GM19025 (cell line): Measurements from ENCODE around the gene RASSF4.

Experiments
- ATAC-seq: cut with Tn5 transposase; IDR thresholded peaks from one replicate; pipeline ENCODE4 v1.9.1; 2021; ENCODE audit warnings: mild to moderate bottlenecking, low read depth, moderate library complexity; ENCODE audit not compliant: unreplicated experiment

Gene RASSF4

DNA sequence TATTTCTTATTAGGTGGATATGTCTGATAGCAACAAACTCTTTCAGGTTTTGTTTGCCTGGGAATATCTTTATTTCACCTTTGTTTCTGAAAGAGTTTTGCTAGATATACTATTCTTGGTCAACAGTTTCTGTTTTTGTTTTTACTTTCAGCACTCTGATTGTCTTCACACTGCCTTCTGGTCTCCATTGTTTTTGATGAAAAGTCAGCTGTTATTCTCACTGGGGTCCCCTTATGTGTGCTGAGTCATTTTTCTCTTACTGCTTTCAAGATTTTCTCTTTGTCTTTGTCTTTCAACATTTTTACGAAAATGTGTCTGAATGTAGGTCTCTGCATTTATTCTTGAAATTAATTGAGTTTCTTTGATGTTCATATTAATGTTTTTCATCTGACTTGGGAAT is 15.2 kb upstream of the RASSF4 start:
- no peak for ATAC-seq

DNA sequence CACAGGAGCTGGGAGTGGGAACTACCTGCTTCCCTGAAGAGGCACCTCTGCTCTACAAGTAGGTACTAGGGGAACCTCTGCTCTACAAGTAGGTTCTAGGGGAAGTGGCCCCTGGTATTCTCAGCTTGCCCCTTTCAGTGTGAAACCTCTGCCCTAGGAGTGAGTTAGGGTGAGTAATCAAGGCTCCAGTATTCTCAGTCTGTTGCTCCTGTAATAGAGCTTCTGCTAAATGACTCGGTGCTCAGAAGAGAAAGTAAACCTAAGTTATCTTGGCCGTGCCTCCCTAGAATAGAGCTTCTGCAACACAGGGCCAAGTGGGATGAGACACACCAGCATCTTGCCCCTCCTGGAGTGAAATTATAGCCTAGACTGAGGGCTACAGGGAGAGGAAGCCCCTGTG is 13.4 kb upstream of the RASSF4 start:
- peak; percentile 44 for ATAC-seq

DNA sequence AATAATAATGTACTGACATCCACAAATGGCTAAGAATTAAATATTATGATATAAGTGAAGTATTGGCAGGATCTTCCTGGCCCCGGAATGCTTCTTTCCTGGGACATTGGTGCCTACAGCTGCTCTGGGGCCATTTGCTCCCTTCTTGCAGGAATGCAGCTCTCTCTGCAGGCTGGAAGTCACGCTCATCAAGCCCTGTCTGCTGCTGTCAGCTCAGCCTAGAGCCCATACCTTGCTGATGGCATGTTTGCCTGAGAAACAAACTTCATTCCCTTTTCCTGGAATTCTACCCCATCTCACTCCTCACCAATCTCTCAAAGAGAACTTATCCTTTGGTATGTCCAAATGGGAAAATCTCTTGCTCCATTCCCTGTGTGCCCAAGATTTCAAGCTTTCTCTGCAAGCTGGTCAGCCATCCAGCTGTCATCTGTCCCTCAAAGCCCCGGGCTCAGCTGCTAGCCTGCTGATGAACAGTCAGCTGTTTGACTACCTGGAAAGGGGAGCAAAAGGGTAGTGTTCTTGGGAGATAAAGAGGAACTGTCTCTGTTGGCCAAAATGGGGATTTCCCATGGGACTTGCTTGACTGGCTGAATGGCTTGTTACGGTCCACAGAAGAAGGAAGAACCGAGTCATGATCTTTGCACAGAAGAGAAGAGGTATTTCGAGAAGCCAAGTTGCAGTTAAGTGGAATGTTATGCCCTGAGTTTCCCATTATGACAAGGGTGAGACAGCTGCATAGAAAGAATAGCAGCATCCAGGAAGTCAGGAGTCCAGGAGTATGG is 12.0 kb upstream of the RASSF4 start:
- peak; percentile 54 for ATAC-seq

DNA sequence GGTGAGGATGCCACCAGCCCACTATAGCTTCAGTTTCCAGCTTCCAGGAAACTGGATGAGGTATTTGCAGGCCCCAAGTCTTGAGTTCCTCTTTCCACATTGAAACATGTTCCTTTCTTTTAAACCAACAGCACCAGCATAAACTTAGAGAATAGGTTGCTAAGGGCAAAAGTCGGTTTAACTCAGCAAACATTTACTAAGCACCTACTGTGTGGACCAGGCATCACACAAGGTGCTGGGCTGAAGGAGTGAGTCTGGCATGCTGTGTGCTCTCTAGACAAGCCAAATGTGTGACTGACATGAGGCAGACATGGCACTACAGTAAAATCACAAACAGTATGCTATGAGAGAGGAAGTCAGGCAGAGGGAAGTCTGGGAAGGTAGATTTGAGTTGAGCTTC is 11.0 kb upstream of the RASSF4 start:
- ATAC-seq, result no peak

DNA sequence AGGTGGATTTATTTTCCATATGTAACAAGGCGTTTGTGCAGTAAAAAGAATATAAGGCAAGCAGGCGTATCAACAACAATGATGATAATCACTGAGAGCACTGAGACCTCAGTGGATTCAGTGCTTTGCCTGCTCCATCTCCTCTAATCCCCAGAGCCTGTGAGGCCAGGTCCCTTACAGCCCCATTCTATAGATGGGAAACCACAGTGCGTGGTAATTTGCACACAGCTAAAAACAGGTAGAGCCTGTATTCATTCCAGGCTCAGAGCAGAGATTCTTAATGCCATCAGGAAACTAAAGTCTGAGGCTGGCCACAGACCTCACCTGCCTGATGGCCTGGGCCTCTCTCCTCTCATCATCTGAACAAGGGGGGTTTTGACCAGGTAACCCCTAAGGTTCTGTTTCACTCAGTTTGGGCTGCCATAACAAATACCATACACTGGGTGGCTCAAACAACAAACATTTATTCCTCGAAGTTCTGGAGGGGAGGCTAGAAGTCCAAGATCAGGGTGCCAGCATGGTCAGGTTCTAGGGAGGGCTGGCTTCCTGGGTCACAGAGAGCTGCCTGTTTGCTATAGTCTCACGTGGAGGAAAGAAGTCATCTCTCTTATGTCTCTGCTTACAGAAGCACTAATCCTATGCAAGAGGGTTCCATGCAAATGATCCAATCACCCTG is 10.3 kb upstream of the RASSF4 start:
- ATAC-seq, result no peak

DNA sequence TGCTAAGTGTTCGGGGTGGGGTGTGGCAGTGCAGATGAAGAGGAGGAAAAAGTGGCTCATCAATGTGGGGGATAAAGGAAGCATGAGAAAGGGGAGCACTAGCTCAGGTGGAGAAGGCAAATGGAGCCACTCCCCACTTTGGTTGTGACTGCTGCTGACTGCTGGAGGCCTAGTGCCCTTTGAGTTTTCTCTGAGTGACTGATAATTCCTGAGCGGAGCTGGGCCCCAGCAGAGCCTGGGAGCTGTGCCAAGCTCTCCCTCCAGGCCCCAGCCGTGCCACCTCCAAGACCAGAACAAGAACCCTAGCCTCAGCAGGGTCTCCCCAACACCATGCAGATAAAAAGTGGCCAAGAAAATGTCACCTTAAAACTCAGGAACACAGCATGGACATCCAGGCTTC is 9.7 kb upstream of the RASSF4 start:
- ATAC-seq, result no peak

DNA sequence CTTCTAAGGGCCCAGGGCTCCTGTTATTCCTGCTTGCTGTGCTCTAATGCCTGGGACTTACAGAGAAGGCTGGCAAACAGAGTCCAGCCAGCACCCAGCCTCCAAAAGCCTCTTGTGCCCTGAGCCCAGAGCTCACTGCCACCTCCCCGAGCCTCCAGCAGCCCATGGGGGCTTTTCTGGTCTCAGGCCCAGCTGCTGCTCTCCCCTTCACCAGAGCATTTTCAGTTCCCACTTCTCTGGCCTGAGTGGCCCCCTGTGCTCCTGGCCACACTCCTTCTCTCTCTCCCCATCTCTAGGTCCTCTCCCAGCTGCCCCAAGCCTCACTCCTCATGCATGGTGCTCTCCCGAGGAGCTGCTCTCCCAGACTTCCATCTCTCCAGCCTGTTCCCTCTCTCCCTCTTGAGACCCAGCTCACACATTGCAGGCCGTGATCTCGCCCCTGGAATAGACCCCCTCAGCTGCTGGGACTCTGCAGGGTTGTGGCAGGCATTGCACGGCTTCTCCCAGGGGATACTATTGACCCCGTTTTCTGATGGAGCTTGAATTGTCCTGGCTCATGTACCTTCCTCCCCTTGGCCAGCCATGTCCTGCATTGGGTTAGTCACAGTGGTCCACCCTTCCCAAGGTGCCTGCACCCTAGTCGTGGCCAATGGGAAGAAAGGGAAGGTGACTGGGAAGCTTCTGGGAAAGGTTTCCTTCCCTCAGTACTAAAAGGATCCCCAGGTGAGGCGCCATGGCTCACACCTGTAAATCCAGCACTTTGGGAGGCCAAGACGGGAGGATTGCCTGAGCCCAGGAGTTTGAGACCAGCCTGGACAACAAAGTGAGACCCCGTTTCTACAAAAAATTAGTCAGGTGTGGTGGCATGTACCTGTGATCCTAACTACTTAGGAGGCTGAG is 9.0 kb upstream of the RASSF4 start:
- ATAC-seq, result no peak

DNA sequence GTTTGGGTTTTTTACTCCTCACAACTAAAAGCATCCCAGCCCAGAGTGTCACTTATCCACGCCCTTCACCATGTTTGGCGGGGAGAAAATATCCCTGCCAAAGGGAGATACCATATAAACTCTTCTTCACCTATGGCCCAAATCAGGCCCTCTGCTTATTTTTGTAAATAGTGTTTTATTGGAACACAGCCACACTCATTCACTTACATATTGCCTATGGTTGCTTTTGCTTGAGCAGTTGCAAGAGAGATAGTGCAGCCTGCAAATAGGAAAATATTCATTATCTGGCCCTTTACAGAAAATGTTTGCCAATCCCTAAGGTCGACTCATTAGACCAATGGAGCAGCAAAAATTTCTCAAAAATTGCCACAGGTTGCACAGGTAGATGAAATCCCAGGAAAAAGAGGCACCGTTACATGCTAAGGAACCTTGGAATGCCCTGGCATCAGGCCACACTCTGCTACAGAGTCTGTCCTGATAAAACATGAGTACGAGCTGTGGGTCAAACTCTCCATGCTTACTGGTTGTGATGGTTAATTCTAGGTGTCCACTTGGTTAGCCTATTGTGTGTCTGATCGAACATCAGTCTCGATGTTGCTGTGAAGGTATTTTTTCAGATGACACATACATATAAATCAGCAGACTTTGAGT is 7.9 kb upstream of the RASSF4 start:
- no peak for ATAC-seq

DNA sequence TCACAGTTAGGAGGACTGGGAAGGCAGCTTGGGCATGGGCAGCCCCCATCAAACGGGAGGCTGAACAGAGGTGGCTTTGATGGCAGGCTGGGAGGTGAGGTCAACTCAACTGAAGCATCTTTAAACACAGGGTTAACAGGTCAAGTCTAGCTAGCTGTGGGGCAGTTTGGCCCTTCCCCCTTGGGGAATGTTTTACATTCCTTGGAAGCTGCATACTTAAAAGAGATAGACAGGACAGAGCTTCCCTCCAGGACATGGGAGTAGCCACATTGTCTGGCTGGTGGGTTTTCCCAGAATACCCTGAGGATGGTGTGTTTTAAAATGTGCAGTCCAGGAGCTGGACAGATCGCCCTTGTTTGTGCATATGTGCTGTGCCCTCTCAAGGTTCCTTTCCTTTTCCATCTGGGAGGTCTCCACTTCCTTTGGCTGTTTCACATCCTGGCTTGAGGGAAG is 6.8 kb upstream of the RASSF4 start:
- ATAC-seq, result no peak

DNA sequence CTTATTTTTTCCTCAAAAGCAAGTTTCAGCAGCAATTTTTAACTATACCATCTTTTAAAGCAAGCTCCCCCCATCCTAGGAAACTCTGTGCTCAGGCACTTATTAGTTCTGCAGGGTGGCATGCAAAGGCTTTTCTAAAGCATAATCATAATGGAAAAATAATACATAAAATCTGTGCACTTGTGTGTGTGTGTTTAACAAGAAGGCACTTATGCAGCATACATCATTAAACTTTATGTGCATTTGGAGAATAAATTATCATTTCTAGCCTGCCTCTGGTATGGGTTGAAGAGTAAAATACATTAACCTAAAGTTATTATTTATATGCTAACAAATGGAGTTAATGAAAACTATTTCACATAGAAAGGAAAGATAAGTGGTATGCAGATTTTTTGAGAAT is 5.6 kb upstream of the RASSF4 start:
- no peak for ATAC-seq

DNA sequence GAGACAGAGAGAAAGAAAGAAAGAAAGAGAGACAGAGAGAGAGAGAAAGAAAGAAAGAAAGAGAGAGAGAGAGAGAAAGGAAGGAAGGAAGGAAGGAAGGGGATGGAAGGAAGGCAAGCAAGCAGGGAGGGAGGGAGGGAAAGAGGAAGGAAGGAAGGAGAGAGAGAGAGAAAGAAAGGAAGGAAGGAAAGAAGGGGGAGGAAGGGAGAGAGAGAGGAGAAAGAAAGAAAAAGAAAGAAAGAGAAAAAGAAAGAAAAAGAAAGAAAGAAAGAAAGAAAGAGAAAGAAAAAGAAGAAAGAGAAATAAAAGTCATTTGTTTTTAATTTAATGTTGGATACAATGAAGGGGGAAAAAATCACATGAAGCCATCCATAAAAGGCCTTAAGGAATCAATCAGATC is 4.6 kb upstream of the RASSF4 start:
- ATAC-seq, result no peak

DNA sequence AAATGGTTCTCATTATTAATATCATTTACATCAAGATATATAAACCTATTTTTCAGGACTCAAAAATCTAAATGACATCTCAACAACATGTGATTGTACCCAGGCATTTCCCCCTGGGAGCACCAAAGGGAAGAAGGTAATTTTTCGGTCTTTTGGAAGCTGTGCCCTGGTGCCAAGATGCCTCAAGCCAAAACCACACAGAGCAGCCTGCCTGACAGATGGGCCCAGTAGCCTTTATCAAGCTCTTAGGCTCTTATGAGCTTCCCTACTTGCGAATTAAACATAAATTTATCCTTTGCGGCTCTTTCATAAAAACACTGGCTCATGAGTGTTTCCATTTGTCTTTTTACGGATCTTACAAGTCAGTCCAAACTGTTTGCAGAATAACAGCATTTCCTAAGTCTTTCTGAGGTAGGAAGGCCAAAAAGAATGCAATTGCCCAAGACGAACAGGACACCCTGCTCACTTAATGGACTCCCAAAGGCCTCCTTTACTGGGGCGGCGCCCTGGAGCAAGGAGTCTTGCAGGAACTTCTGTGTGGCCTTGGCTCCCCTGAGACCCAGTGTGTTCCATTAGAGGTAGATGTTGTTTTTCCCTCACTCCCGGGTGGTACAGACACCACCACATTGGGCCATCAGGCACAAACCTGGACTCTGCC is 4.1 kb upstream of the RASSF4 start:
- no peak for ATAC-seq

DNA sequence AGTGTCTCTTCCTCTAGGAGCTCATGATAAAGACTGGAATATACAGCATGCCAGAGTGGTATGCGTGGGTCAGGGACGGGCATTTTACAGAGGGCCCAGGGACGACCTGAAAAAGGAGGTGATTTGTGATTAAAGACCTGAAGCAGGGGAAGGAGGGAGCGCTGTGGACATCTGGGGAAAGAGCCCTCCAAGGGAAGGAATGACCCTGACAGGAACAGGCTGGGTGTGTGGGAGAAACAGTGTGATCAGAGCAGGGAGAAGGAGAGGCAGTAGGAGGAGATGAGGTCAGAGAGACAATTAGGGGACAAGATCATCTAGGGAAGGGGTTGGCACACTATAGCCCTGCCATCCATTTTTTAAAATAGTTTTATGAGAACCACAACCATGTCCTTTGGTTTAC is 3.4 kb upstream of the RASSF4 start:
- ATAC-seq, result no peak

DNA sequence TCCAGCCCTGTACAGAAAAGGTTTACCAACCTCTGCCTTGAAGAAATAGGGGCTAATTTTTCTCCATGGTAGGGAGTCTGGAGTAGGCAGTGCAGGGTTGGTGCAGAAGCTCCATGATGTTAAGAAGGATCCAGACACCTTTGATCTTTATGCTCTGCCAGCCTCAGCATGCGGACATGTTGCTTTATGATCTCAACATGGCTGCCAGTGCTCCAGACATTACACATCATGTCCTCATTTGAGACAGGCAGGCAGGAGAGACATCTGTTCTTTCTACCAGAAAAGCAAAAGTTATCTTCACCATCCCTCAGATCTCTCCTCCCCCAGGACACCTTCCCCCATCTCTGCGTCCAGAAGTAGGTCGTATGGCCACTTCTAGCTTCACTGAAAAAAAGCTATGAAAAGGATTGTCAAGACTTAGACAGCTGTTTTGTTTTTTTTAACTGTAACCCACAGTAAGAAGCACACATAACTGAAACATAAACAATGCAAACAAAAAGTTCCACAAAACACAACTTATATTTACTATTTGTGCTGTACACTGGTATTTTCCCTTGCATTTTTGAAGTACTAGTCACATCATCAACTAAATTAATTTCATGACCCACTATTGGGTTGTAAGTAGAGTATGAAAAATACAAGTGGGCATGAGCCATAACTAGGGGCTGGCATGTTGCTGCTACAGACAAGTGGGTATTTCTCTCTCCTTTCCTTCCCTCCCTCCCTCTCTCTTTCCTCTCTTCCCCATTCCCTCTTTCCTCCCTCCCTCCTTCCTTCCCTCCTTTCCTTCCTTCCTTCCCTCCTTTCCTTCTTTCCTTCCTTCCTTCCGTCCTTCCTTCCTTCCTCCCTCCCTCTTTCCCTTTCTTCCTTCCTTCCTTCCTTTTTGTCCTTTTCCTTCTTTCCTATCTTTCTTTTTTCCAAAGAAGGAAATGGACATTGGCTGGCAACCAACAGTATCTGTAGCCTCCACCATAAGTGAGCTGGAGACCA is 2.6 kb upstream of the RASSF4 start:
- ATAC-seq, result no peak

DNA sequence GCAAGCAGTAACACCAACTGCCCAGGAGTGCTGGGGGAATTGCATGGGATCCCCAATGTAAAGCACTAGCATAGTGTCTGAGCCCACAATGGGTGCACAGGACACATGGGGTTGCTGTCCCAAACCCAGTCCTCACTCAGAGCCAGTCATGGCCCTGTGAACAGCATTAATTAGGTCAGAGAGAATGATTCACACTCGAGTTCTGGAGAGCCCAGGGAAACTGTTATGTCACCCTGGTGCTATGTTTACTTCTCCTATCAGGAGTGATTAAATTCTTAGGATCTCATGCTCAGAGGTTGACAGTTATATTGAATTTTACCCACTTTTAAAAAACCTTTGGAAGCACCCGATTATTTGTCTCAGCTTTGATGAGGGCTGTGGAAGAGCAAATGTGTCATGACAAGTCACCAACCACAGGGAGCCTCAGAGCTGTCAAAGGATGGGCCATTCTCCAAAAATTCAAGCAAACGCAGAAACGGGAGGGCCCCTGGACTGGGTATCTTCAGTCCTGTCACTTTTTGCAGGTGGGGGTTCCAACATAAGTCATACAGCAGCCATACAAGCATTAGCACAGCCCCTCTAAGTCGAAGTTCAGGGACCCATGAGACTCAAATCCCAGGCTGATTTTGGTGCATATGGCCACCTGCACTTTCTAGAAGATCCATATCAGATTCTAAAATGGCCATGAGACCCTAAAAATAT is 1.3 kb upstream of the RASSF4 start:
- ATAC-seq, result no peak

DNA sequence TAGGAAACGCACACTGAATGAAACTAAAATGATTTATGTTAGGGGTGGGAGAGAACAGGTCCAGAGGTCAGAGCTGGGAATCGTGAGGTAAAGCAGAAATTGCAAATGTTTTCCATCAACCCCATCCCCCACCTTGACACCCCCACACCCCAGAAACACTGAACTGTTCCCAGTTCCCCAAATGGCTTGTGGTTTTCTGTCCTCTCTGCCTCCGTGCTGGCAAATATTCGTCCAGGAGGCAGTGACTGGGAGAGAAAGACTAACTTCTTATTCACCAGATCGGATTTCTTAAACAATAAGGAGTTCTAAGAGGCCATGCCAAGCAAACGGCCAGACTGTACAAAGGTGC is 730 bp upstream of the RASSF4 start:
- no peak for ATAC-seq

DNA sequence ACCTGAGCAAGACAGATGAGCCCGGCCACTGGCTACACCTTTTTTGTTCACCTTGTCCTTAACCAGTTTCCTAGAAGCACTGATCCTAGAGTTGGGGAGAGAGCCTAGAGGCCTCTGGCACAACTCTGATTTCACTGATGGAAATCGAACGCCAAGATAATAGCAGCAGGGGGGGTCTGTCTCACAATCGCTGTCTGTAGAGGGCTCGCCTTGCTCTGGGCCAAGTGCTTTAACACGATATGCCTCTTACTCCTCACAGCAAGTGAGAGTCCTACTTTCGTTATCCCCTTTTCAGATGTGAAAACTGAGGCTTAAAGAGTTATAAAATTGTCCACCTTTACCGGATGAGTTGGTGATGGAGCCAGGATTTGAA is 472 bp downstream of the RASSF4 start:
- no peak for ATAC-seq

DNA sequence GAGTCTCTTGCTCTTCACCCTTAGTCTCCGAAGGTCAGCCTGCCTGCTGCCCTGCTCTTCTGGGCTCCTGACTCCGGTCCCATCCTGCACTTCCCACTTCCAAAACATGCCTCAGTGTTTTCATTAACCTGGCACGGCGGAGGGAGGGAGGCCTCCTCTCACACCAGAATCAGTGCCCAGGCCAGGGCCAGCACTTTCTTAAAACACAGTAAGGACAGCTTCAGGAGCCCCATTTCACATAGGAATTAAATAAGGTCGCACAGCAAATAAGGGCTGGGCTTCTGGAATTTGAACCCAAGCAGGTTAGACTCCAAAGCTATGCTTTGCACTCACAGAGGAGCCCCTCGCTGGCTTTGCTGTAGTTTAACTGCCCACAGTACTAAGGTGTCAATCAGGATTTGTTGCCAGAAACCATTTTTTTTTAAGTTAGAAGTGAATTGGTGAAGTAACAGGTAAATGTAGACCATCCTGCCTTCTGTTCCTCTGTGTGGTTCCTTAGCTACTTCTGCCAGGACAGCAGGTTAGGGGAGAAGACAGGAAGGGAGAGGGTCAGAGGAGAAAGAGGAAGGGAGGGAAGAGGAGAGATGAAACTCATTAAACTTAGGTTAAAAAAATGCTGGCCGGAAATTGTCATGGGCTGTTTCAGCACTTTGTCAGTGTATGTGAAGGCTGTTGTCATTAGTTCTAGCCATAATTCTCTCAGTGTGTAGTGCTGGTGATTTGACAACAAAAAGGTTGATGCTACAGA is 1.1 kb downstream of the RASSF4 start:
- ATAC-seq, result no peak
